GM21447 (cell line): ENCODE data around the gene AP2S1.
"Not testable (repeated sequence)": the region's sequence is repeated elsewhere in the genome, so short reads cannot be mapped to it uniquely, and the experiment has no call there.

Experiments used
- ATAC-seq: cut with Tn5 transposase; IDR thresholded peaks from one replicate; pipeline ENCODE4 v1.9.1; 2021; ENCODE audit not compliant: unreplicated experiment

Gene AP2S1

GRCh38 chr19:46844067-46844489, 6.6 kb downstream of the AP2S1 start:
- no peak for ATAC-seq

- ATAC-seq = no peak
Observed at GRCh38 chr19:46842791-46843190, 7.9 kb downstream of the AP2S1 start.

GRCh38 chr19:46841458-46842083, 9.1 kb downstream of the AP2S1 start:
- no peak for ATAC-seq

- ATAC-seq = no peak
Observed at GRCh38 chr19:46840498-46840942, 10.1 kb downstream of the AP2S1 start.

- no peak for ATAC-seq
Observed at GRCh38 chr19:46839752-46840497, 10.7 kb downstream of the AP2S1 start.

- no peak for ATAC-seq
Observed at GRCh38 chr19:46838160-46838559, 12.5 kb downstream of the AP2S1 start.

GRCh38 chr19:46834984-46835383, 15.7 kb downstream of the AP2S1 start:
- ATAC-seq = no peak

GRCh38 chr19:46834121-46834520, 16.5 kb downstream of the AP2S1 start:
- no peak for ATAC-seq

- no peak for ATAC-seq
Observed at GRCh38 chr19:46830864-46831263, 19.8 kb downstream of the AP2S1 start.

- ATAC-seq = no peak
Observed at GRCh38 chr19:46828484-46828883, 22.2 kb downstream of the AP2S1 start.

- no peak for ATAC-seq
Observed at GRCh38 chr19:46825731-46826055, 25.0 kb downstream of the AP2S1 start.

GRCh38 chr19:46824890-46825730, 25.5 kb downstream of the AP2S1 start:
- ATAC-seq = no peak

GRCh38 chr19:46823049-46823448, 27.6 kb downstream of the AP2S1 start:
- ATAC-seq = no peak

GRCh38 chr19:46822410-46822787, 28.2 kb downstream of the AP2S1 start:
- ATAC-seq = not testable (repeated sequence)

GRCh38 chr19:46821512-46822409, 28.9 kb downstream of the AP2S1 start:
- peak; percentile 40 for ATAC-seq

GRCh38 chr19:46818812-46819211, 31.8 kb downstream of the AP2S1 start:
- ATAC-seq = no peak

- ATAC-seq = no peak
Observed at GRCh38 chr19:46815833-46816627, 34.6 kb downstream of the AP2S1 start.

- ATAC-seq = no peak
Observed at GRCh38 chr19:46813839-46814358, 36.7 kb downstream of the AP2S1 start.

- ATAC-seq = no peak
Observed at GRCh38 chr19:46812977-46813838, 37.4 kb downstream of the AP2S1 start.
